Activated CD8-positive, alpha-beta memory T cell treated with anti-CD3 and anti-CD28 coated beads, Interleukin-2, amount 50 U/mL, for 48 hours (primary cell): Measurements from ENCODE around the gene MMP23B.
"Not testable (repeated sequence)": the region's sequence is repeated elsewhere in the genome, so short reads cannot be mapped to it uniquely, and the experiment has no call there.

Experiments
- DNase-seq: peaks from one replicate; pipeline ENCODE4 v3.0.0-alpha.2; 2020

Gene MMP23B

DNA sequence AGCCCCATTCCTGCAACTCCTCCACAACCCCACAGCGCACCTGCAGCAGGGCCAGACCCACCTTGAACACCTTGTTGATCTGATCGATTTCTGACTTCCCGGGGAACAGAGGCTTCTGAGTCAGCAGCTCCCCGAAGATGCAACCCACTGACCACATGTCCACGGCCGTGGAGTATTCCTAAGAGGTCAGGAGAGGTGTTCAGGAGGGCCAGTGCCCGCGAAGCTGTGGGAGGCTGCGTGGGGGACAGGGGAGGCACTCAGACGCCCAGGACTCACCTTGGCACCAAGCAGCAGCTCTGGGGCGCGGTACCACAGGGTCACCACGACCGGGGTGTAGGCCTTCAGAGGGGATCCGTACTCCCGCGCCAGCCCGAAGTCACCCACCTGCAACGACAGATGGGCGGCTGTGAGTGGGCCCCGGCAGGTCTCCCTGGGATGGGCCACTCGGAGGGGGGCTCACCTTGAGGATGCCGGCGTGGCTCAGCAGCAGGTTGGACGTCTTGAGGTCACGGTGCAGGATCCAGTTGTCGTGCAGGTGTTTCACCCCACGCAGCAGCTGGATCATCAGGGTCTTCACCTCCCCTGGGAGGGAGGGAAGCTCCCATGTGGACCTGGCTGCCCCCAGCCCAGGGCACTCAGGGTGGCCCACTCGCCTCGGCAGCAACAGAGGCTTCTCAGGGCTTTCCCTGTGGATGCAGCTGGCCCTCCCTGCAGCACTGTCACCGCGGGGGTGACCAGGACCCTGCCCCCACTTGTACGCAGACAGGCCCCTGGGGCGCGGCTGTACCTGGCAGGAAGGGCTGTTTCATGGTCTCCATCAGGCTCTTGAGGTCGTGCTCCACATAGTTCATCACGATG lies 4.9 kb downstream of the MMP23B start:
- not testable (repeated sequence) for DNase-seq

DNA sequence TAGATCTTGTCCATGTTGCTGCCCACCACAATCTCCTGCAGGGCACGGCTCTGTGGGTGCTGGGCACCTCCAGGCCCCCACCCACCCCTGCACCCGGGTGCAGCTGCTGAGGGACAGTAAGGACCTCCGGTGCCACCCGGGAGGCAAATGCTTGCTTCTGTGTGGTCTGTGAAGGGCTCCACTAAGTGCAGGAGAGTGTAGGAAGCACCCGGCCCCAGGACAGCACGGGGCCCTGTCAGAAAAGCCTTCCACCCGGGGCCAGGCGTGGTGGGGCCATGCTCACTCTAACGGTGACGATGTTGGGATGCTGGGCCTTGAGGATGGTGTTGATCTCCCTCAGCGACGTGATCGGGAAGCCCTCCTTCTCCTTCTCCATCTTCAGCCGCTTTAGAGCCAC lies 5.5 kb downstream of the MMP23B start:
- DNase-seq = not testable (repeated sequence)

DNA sequence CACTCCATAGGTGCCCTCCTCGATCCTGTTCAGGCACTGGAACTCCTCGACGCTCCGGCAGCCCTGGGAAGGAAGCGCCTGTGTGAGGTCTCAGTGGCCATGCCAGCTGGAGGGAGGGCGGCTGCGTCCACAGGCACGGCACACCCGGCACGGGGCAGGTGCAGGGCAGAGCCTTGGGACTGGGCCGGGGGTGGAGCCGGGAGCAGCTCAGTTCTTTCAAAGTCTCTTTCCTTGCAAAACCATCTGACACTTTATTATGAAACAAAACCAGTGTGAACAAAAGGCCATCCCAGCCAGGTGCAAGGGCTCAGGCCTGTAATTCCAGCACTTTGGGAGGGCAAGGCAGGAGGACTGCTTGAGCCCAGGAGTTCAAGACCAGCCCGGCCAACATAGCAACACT lies 6.6 kb downstream of the MMP23B start:
- DNase-seq = not testable (repeated sequence)

DNA sequence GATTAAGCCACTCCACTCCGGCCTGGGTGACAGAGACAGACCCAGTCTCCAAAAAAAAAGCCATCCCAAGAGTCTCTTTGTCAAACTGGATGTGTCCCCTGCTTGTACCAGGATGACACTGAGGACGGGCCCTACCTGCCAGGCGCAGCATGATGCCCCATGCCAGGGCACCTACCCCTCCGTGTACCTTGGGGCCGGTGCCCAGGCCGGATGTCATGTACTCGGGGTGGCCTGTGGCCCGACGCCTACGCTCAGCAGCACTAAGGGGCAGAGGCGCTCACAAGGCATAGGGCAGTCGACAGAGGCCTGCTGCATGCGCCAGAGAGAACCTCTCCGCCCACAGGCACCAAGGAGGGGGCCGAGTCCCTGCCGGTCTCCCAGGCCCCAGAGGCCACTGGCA lies 7.4 kb downstream of the MMP23B start:
- DNase-seq = not testable (repeated sequence)

DNA sequence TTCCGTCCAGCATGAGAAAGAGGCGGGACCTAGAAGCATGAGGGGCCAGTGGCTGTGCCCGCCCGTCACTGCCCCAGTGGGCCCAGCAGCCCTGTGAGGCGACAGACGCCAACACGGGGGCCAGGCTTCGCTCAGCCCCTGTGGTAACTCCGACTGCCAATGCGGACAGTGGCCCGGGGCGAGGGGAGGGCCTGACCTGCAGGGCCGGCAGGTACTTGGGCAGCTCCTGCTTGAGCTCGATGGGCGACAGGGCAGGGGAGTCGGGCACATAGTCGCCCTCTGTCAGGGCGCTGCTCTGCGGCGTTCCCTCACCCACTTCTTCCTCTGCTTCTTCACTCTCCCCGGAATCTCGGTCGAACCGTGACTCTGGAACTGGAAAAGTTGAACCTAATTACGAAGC lies 8.1 kb downstream of the MMP23B start:
- DNase-seq = not testable (repeated sequence)

DNA sequence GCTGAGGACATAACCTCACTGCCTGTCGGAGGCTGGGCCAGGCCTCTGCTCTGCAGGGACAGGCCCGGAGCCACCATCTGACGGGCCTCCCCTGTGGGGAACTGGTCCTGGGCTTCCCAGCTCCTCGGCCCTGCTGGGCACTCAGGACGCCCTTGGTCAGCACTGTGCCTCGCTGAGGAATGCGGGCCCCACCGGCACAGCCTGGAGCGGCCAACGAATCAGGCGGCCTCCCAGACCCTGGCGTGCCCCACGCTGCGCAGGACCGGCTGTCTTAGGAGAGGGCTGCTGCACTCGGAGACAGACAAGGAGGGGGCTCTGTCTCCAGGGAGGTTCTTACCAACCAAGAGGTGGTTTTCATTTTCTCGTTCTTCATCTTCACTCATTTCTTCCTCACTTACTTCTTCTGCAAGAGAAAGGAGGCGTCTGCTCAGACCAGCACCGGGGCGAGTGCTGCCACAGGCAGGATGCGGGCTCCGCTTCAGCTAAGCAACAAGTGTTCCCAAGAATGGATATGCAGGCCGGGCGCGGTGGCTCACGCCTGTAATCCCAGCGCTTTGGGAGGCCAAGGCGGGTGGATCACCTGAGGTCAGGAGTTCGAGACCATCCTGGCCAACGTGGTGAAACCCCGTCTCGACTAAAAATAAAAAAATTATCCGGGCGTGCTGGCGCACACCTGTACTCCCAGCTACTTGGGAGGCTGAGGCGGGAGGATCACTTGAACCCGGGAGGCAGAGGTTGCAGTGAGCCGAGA lies 8.9 kb downstream of the MMP23B start:
- DNase-seq = not testable (repeated sequence)

DNA sequence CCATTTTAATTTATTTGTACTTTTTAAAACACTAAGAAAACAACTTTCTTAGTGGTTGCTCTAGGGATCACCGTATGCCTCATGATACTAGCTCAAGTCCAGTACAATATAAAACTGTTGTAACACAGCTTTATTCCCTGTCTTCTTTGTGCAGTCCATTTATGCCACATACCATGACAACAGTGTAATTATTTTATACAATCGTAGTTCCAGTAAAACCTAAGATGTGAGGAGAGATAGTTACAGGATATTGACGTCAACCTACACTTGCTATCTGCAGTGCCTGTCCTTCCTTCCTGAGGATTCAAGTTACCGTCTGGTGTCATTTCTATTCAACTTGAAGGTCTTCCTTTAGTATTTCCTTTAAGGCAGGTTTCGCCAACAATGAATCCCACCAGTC lies 14.4 kb downstream of the MMP23B start:
- DNase-seq = not testable (repeated sequence)

DNA sequence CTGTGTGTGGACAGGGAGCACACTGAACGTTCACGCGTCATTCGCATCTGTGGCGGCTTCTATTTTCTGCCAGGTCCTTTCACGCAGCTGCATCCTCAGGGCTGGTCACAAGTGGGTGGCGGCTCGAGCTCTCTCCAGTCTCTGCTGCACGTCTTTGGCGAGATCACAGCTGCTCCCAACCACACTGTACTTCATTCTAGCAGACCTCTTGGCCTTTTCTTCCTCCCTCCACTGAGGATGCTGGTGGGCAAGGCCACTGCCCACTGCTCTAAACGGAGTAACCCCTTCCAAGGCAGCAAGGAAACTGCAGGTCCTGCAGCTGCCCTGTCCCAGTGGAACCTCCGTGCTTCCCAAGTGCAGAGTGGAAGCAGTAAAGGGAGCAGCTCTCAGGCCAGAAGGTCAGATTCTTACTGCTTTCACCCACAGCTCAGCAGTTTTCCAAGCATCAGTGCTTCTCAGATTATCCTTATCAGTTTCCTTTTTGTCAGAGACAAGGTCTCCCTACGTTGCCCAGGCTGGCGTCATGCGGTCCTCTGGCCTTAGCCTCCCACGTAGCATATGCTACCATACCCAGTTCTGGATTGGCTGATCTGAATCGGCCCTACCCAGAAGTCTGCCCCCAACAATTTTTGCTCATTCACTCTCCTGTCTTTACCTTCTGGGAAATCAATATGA lies 15.7 kb downstream of the MMP23B start:
- DNase-seq = not testable (repeated sequence)

DNA sequence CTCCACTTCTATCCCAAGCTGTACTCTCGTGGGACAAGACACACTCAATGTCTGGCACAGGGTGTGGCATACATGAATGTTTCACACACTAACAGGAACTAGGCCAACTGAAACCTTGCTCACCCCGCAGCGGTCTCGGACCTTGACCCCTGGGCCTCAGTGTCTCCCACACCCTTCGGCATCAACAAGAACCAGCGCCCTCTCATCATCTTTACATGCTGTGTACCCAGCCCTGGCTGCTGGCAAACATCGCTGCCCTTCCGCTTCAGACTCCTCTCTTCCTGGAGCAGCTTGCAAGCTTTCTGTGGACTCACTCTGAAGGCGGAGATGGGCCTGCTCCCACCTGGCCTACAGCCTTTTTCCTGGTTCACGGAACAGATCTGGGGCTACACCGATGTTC lies 16.3 kb downstream of the MMP23B start:
- DNase-seq = peak; percentile 47

DNA sequence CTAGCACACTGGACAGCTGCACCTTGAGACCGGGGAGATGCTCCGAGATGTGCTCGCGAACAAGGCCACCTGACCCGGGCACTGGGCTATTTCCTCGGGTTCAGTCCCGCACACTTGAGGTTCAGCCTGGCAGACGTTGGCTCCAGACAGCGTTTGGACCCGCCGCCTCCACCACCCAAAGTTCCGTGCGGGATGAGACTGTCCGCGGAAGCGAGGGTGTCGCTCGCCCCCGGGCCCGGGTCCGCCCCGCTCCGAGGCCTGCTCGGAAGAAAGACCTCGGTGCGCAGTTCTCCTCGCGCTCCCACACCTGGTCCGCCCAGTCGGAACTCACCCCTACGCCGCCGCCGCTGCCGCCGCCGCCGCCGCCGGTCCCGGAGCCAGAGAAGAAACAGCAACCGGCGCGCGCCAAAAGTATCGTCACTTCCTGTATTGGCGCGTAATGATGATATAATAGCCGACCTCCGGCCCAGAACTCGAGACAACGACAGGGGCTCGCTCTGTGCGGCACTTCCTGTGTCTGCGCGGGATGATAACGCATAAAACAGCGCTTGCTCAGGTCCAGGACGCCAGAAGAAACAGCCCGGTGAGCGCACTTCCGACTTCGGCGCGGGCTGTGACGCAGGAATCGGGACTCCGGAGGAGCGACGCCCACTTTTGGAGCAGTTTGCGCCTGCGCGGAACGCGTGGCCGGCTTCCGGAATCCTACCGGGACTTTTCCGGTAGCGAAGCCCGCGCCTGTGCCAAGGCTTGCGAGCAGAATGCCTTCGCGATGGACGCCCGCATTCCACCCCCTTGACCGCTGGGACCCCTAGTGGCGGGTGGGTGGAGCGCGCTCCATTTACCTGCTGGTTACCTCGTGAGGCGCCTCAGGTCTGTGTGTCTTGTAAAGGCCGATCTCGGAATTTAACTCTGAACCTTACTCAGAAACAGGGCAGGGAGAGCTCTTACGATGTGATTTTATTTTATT lies 26.9 kb downstream of the MMP23B start, which contains the start of gene CDK11B:
Gene CDK11B (minus strand): TSS at position 422 of the 967 bp plus-strand sequence. CDS start 1,519 bp downstream, outside the sequence.
- peak; percentile 99 for DNase-seq

DNA sequence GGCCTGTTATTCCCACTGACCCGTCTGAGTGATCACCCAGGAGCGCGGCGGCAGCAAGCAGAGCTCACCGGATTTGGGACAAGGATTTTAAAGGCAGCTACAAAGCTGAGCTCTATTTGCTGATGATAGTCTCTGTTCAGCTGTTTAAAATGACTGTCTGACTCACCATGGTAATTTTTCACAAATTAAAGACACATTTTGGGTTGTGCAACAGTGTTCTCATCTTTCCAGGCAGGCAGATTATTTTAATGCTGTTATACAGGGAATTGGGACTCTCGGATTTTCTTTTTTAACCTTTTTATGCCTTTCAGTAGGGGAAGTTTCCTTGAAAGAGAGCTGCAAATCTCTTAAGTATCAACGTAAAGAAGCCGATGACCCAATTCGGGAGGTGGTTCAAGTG lies 30.4 kb downstream of the MMP23B start:
- DNase-seq = not testable (repeated sequence)

DNA sequence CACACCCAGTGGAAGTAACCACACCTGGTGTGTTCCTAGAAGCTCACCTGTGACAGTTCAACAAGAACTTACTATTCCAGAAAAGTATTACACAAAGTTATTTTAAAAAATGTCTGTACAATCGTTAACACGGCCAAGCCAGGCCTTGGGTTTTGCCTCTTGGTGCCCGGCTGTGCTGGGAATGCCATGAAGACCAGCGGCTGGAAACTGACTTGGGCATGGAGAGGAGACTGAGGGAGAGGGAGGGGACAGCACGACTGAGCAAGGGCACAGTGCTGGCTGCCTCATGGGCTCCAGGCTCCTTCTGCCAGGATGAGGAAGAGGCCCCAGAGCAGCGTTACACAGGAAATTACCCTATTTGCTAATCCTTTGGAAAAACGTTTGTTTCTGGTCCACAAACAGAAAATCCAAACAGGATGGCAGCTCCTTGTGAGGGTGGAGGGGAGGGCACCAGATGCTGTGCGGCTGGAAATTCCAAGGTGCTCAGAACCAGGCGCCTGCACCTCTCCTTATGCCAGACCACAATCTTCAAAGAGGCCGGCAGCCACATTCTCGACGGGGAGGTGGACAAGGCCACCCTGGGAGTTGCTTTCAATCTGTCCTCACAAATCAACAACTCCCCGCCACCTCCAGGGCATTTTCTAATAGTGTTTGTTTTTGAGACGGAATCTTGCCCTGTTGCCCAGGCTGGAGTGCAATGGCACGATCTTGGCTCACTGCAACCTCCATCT lies 31.0 kb downstream of the MMP23B start:
- DNase-seq = not testable (repeated sequence)

DNA sequence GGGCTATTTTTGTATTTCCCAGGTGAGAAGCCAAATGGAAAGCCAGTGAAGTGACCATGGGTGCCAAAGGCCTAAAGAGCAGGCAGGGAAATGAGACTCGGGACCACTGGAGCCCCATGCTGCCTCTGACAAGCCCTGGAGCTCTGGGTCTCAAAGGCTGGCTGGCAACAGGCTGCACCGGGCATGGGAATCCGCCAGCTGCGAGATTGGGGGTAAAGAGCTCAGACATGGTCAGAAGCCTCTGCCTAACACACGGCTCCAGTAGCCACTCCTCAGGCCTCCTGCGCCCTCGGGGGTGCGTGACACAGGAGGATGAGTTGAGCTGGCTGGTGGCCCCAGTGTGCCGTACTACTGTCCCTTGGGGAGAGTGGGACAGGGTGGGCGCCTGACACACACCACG lies 32.3 kb downstream of the MMP23B start:
- not testable (repeated sequence) for DNase-seq

DNA sequence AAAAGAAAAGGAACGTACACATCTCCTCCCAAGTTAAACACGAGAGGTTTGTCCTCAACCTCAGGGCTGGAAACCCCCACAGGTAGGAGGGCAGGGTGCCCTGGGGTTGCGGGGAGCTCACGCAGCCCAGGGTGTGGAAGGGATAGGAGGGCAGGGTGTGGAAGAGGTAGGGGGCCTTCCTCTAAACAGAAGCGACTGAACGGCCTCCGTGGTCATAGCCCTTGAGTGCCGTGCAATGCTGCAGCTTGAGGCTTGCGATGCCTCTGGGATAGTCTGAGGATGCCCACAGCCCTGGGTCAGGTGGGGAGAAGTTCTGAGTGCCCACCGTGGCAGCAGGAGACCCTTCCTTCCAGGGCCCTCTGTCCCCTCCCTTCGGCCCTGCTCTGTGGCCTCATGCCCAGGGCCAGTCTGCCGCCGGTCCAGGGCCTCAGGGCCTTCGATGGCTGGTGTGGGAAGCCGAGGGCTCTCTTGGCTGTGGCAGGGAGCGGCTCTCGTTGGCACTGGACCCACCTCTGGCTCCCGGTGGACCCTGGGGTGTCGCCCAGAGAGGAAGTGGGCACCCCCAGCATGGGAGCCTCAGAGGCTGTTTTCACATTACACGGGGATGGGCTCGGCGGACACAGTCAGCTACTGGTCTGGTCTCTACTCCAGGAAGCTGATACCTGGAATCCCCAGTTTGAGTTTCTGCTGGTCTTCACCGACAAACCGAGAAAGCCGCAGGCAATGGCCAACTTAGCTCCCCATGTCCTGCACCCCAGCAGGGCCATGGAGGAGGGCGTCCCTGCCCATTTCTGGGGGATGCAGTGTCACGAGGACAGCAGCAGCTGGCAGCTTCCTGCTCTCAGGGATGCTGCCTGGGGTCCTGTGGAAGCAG lies 33.2 kb downstream of the MMP23B start:
- DNase-seq = no peak

DNA sequence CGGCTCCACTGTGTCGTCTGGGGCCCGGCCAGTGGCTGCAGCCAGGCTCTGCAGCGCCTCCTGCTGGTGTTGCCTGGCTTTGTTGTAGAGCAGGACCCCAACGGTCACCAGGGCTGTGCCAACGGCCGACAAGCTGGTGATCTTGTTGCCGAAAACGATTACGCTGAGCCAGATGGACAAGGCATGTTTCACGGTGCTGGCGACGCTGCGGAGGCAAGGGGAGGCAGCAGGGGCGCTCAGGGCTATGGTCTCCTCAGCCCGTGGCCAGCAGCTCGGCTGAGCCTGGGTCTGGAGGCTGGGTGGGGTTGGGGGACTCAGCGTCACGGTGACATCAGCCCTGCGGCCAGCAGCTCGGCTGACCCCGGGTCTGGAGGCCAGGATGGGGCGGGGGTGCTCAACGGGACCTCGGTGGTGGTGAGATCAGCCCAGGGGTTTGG lies 33.9 kb downstream of the MMP23B start:
- DNase-seq = peak; percentile 82

DNA sequence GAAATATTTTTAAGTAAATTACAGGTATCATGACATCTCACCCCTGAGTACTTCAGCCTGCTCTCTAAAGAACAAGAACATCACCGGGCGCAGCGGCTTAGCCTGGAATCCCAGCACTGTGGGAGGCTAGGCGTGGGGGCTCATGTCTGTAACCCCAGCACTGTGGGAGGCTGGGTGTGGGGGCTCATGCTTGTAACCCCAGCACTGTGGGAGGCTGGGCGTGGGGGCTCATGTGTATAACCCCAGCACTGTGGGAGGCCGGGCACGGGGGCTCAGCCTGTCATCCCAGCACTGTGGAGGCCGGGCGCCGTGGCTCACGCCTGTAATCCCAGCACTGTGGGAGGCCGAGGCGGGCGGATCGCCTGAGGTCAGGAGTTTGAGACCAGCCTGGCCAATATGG lies 34.6 kb downstream of the MMP23B start:
- no peak for DNase-seq

DNA sequence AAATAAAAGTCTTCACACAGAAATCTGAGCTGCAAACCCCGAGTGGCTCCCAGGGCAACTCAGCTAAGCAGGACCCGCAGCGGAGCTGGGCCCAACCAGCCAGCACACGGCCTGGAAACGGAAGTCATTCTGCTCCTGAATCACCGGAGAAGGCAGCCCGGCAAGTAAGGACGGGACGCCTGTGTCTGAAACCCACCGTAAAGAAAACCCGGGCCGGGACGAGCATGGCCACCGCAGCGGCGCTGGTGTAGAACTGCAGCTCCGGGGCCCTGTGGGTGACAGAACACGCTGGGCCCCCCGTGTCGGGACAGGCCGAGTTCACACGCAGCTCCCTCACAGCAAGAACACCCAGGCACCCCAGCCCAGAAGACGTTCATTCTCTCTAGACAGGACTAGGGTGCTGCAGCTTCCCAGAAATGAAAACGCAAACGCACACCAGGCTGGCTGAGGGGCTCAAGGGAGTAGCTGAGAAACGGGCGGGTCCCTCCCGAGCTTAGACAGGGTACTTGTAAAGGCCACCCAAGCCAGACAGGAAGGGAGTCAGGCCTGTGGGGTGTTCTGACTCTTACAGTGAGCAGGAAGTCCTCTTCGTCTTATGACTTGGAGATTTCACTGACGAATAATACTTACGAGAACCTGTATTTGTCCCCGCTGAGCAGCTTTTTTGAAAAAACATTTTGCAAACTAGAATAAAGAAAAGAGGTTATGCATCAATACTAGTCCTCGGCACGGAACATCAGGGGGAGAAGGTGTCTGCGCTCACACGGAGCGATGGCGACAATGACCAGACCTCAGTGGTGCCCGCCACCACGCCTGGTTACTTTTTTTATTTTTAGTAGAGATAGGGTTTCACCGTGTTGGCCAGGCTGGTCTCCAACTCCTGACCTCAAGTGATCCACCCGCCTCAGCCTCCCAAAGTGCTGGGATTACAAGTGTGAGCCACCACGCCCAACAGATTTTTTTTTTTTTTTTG lies 37.8 kb downstream of the MMP23B start:
- no peak for DNase-seq

DNA sequence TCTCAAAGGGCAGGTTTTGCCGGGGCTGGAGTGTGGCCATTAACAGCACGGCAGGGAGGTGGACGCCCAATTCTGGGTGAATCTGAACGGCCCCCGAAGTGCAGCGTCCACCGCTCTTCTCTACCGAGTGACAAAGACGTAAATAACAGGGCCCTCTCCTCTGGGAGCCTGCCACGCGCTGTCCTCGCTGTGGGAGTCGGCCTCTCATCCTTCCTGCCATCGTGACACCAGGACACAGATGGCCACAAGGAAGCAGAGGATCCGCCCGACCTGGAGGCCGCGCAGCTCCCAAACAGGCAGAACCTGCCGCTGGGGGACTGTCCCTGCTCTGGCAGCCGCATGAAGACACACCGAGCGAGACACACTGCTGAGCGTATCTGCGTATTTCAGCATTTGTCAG lies 38.9 kb downstream of the MMP23B start:
- DNase-seq = no peak
